SIG-M5 treated with dmso at 0.1 percent for 504 hours (cell line): ENCODE measurements around the gene DBET.
"Not testable (repeated sequence)": the region's sequence is repeated elsewhere in the genome, so short reads cannot be mapped to it uniquely, and the experiment has no call there.

Experiments
- DNase-seq: peaks from one replicate; lab custom pipeline; 2025; ENCODE audit not compliant: unreplicated experiment; lab: John Stamatoyannopoulos, UW

Gene DBET

DNA sequence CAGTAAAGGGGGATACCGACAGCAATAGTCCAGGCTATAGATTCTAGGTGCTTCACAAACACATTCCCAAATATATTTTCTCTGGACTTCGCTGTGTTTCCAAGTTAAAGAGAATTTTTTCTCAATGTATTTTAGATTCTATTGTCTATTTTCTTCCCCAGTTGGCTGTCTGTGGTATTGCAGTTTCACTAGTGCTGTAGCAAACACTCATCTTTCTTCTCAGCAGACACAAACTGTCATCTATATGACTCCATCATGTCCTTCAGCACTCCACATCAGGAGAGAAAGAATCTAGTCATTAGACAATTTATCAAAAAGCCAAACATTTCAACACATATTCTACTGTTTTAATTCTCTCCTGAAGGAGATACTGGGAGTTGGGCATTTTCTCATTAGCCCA lies at the start of gene DBET:
Gene DBET (plus strand): TSS at position 161 of the 400 bp plus-strand sequence.
- not testable (repeated sequence) for DNase-seq

- DNase-seq: no peak
Measured at GRCh38 chr4:190014771-190015537, 49.3 kb upstream of the DBET start.

- DNase-seq: no peak
Measured at GRCh38 chr4:190015538-190016368, 48.5 kb upstream of the DBET start.

GRCh38 chr4:190016369-190017289 lies 47.7 kb upstream of the DBET start:
- DNase-seq: no peak

- DNase-seq: no peak
Measured at GRCh38 chr4:190017357-190018200, 46.7 kb upstream of the DBET start.

DNA sequence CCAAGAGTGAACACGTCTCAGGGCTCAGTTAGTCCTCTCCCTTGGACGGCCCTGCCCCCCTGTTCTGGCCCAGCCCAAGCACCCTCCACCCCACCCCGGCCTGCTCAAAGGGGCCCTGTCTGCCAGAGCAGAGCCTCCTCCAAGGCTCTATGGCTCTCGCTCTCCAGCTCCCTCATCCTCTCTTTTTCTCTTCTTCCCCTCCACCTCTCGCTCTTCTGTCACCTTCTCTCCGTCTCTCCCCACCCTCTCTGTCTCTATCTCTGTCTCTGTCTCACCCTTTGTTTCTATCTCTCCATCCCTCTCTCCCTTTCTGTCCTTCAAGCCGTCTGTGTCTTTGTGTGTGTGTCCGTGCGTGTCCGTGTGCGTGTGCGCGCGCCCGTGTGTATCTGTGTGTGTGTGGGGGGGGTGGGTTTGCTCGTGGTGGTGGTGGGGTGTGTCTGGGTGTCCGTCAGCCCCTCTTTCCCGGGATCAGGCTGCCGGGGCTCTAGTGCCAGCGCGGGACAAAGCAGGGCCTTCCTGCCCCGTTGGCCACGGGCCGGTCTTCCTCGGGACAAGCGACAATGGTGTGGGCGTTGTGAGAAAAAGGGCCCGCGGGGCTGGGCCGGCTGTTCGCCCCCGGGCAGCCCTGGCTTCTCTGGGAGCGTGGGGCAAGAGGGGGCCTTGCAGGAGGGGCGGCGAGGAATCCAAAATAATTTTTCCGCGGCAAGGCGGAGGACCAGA lies 45.9 kb upstream of the DBET start:
- DNase-seq: no peak

DNA sequence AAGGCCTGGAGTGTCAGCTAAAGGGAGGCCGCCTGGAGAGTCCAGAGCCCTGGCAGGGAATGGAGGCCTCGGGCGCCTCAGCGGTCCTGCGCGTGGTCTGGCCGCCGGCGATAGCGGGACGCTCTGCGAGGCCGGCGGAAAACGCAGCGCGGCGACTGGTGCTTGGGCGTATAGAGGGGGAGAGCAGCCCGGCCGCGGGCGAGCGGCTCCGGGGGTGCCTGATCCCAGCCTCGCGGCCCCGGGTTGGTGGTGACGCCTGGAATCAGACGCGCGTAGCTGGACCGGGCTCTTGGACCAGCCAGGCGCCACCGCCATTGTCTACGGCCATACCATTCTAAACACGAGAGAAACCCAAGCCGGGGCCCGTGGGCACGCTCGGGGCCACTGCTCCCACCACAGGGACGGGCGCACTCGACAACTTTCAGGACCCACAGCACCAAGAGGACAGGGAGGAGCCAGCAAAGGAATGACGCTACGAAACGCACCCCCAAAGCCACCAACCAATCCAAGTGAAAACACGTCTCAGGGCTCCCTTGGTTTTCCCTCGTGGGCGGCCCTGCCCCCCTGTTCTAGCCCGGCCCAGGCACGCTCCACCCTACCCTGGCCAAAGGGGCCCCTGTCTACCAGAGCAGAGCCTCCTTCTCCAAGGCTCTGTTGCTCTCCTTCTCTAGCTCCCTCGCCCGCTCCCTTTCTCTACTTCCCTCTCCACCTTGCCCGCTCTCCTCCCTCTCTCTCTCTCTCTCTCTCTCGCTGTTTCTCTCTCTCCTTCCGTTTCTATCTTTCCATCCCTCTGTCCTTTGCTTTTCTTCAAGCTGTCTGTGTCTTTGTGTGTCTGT lies 45.1 kb upstream of the DBET start:
- DNase-seq: no peak

DNA sequence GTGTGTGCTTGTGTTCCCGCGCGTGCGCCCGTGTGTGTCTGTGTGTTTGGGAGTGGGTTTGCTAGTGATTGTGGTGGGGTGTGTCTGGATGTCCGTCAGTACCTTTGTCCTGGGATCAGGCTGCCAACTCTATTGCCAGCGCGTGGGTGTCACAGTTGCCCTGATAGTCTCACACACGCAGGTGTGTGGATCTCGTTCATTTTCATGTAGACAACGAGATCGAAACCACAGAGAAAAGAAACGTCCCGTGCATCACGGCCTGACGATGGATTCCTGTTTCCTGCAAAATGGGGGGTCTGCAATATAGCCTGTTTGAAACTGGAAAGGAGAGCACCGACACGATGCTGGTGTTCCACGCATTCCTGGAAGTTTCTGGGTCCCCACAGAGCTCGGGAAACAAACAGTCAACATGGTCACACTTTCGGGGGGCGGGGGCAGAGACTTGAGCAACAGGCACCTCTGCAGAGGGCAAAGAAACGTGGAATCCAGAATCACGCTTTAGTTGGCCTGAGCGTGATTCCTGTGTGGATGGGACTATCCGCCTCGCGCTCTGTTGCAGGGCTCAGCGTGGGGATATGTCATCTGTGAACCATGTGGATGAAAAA lies 44.3 kb upstream of the DBET start:
- DNase-seq: not testable (repeated sequence)

DNA sequence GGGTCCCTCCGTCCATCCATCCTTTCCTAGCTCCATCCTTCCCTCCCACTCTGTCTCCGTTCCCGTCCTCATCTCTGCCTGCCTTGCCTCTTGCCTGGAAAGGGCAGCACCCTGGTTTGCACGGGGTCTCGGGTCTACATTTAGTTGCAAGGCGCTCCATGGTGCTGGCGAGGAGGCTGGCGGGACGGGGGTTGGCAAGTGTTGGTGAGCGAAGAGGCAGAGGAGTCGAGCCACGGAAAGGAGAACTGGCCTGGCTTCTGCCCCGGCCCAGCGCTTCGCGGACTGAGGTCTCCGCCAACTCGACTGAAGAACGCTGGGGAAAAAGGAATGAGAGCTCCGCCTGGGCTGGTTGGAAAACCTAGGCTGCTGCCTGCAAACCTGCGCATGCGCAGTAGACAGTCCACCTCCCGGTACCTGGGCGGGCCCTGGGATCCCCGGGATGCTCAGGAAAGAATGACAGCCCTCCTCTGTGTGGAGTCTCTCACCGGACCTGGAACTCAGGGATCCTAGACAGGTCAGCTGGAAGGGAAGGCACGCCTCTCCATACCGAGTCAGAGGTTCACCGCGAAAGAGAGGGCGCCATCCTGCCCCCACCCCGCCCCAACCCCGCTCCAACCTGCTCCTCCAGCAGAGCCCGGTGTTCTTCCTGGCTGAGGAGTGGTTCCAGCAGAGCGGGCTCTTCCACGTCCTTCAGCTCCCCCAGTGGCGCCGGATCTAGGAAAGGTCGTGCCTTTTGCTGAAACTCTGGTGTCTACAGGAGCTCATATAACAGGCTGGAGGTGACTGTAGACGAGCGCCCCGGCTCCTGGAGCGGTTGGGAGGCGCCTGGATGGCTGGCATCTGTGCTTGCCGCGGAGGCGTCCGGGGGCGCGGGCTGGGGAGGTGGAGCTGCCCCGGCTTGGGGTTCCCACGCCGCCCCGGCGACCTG lies 43.2 kb upstream of the DBET start:
- DNase-seq: no peak

- DNase-seq: not testable (repeated sequence)
Measured at GRCh38 chr4:190021973-190022372, 42.3 kb upstream of the DBET start.

DNA sequence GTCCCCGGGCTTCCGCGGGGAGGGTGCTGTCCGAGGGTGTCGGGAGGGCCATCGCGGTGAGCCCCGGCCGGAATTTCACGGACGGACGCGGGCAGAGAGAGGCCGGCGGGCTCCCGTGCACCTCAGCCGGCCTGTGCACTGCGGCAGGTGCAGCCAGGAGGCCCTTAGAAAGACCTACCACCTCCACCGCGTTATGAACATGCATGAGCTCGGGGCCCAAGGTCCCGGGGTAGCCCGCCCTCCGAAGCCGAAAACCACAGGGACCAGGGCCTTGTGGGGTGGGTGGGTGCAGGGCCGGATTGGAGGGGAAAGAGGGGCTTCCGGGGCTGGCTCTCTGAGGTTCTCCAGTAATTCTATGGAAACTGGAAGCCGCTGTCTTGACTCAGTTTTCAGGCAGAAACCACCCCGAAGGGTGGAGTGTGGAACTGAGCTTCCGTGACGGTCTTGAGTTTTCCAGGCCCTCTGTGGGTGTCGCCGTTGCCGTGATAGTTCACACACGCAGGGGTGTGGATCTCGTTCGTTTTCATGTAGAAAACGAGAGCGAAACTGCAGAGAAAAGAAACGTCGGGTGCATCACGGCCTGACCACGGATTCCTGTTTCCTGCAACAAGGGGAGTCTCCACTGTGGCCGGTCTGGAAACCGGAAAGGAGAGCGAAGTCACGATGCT lies 41.6 kb upstream of the DBET start:
- not testable (repeated sequence) for DNase-seq

- not testable (repeated sequence) for DNase-seq
Measured at GRCh38 chr4:190027156-190027555, 37.1 kb upstream of the DBET start, which contains the start of gene FRG2. FRG2 (minus strand) TSS chr4:190027256; CDS start chr4:190027204, 52 bp downstream.

DNA sequence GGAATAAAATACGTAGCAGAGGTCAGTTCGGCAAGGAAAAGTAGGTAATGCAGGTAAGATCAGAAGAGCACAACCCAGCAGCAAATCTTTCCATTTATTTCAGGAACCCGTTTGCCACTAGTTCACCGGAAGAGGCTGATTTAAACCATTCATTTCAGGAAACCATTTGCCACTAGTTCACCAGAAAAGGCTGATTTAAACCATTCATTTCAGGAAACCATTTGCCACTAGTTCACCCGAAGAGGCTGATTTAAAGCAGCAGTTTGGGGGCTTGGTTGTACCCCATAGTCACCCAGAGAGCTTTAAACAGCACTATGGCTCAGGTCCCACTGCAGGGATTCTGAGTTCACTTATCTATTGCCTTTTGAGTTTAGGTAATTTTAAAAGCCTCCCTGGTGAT lies 33.0 kb upstream of the DBET start:
- DNase-seq: not testable (repeated sequence)

DNA sequence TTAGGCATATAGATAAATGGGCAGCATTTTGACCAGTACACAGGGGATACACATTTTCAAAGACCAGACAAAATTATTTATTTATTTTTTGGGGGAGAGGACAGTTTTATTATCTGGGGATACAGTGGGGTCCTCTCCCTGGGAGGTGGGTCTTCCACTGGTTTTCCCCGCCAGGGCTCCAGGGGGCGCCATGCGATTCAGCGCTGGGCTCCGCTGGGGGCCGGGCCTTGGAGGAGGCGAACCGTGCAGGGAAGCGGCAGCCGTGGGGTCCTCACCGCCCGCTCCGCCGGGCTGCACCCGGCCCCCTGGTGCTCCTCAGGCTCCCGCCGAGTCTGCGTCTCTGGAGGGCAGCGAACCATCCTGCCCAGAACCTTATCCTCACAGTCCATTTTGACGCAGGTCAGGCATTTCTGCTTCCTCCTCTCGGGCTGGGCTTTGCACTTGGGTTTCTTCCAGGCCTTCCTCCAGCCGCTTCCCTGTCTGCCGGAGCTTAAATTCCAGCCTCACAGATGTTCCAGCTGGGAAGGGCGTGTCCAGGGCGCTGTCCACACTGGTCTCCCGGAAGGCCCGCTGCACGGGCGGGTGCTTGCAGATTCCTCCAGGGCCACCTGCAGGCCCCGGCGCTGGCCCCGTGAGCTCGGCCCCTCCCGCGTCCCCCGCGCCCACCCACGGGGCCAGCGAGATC lies 26.5 kb upstream of the DBET start:
- DNase-seq: not testable (repeated sequence)

- DNase-seq: not testable (repeated sequence)
Measured at GRCh38 chr4:190040873-190041272, 23.4 kb upstream of the DBET start.

GRCh38 chr4:190047627-190048026 lies 16.7 kb upstream of the DBET start:
- DNase-seq: not testable (repeated sequence)
